ENCODE data around the gene ENAM.
"Not testable (repeated sequence)": the region's sequence is repeated elsewhere in the genome, so short reads cannot be mapped to it uniquely, and the experiment has no call there.

ENAM gene

GRCh38 chr4:70627620-70628019 is 924 bp upstream of the ENAM start:
- DNase-seq = no peak

DNA sequence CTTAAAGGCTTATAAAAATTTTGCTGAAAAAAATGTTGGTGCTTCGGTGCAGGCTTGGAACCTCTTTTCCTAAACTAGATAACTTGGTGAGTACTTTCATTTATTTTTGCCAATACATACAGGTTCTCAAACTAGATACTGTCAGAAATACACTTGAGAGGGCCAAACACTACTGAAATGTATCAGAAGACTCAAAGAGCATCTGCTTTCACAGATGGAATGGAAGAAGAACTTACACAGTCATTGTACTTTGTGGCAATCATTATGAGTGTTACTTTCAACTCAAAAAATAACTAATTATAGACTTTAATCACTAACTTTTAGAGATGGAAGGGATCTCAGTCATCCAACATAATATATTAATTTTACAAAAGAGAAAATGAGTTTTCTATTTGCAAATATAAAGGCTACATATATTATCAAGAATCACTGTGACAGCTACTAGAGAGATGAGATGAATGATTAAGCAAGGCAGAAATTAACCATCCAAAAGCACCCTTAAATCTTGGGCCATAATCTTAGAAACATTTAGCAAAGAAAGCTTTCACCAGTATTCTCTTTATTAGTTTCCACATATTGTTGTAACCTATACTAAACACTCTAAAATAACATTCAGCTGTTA is 1.0 kb downstream of the ENAM start:
- DNase-seq = no peak

DNA sequence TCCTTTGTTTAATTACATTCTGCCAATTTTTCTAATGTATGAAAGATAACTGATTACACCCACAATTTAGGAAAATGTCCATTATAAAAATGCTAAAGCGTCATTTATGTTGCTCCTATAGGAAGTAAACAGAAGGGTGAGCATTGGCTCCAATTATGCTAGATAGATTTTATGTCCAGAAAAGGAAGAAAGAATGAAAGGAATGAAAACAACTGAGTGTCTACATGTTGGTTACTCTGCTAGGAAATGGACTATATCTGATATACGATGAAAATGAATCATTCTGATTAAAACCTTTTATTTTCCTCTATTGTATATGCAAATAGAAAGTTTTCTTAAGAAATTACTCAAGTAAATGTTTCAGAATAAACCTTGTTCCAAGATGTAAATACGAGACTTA is 1.6 kb downstream of the ENAM start:
- DNase-seq = no peak

GRCh38 chr4:70632028-70632427 is 3.5 kb downstream of the ENAM start:
- DNase-seq = no peak

DNA sequence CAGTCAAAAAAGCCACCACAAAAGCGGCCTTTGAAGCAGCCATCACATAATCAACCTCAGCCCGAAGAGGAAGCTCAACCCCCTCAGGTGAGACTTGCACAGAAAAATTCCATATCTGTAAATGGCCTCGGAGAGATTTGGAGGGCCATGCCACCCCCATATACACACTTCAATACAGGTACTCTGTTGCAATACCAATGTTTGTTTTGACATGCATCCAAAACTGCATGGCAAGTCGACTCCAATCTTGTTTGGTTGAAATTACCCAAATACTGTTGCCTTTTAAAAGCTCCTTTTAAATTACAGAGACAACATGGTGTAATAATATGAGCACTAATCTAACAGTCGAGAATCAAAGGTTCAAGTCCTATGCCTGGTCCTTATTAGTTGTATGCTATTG is 5.9 kb downstream of the ENAM start:
- DNase-seq = no peak

GRCh38 chr4:70637239-70637913 is 8.8 kb downstream of the ENAM start:
- DNase-seq = no peak

- DNase-seq = no peak
These were observed 11.6 kb downstream of the ENAM start for GRCh38 chr4:70640192-70640591.

DNA sequence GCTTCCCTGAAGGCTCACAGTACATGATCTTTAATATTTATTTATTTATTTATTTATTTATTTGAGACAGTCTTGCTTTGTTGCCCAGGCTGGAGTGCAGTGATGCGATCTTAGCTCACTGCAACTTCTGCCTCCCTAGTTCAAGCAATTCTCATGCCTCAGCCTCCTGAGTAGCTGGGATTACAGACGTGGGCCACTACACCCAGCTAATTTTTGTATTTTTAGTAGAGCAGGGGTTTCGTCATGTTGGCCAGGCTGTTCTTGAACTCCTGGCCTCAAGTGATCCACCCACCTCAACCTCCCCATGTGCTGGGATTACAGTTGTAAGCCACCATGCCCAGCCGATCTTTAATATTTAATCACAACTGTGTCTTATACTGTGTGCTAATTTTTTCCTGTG is 22.2 kb downstream of the ENAM start:
- DNase-seq = not testable (repeated sequence)

GRCh38 chr4:70651864-70652506 is 23.4 kb downstream of the ENAM start:
- peak; percentile 25 to 39 for DNase-seq

GRCh38 chr4:70654605-70655011 is 26.1 kb downstream of the ENAM start:
- DNase-seq = no peak

- no peak for DNase-seq
These were observed 28.8 kb downstream of the ENAM start for GRCh38 chr4:70657326-70657725.

- no peak for DNase-seq
These were observed 29.9 kb downstream of the ENAM start for GRCh38 chr4:70658418-70658817.

DNA sequence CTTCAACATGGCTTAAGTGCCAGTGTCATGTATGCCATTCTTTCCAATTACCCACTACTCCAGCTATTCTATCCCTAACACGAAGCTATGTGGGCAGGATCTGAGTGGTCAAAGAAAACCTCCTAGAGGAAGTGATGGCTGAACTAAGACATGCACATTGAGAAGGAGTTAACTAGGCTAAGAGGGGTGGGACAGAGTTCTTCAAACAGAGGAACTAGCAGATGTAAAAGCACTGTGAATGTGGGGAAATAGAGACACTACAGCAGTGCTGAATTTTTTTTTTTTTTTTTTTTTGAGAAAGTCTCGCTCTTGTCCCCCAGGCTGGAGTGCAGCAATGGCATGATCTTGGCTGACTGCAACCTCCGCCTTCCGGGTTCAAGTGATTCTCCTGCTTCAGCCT is 31.6 kb downstream of the ENAM start:
- no peak for DNase-seq

- not testable (repeated sequence) for DNase-seq
These were observed 32.9 kb downstream of the ENAM start for GRCh38 chr4:70661309-70661922.

- DNase-seq = no peak
These were observed 37.8 kb downstream of the ENAM start, which contains the start of gene JCHAIN for GRCh38 chr4:70666369-70666768. JCHAIN (minus strand) TSS chr4:70666508; CDS start chr4:70666490, 18 bp downstream.

GRCh38 chr4:70667740-70668535 is 39.4 kb downstream of the ENAM start:
- no peak for DNase-seq

DNA sequence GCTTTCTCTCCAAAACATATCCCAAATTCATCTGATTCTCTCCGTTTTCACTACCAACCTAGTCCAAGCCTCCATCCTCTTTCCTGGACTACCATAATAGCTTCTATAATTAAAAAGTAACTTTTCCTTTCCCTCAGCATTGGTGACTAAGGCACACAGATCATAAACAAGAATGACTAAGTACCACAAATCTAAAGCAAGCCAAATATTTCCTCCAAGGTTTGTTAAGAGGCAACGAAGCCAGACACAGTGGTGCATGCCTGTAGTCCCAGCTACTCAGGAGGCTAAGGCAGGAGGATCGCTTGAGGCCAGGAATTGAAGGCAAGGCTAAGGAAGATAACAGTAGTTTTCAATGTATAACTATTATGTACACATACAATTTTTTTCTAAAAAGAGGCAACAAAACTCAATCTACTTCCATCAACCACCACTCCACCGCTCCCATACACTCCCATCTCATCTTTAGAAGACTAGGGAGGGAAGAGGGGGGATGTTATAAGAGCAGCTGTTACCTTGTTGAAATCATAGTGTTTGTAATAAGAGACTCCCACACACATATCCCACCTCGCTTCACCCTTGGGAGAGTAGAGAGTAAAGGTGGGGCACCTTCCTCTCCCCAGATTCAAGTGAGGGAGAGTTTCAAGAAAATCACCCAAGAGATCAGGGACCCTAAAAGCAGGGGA is 41.9 kb downstream of the ENAM start:
- no peak for DNase-seq

GRCh38 chr4:70671091-70671490 is 42.5 kb downstream of the ENAM start:
- no peak for DNase-seq

GRCh38 chr4:70674191-70674590 is 45.6 kb downstream of the ENAM start:
- no peak for DNase-seq

GRCh38 chr4:70674731-70675130 is 46.2 kb downstream of the ENAM start:
- DNase-seq = no peak

DNA sequence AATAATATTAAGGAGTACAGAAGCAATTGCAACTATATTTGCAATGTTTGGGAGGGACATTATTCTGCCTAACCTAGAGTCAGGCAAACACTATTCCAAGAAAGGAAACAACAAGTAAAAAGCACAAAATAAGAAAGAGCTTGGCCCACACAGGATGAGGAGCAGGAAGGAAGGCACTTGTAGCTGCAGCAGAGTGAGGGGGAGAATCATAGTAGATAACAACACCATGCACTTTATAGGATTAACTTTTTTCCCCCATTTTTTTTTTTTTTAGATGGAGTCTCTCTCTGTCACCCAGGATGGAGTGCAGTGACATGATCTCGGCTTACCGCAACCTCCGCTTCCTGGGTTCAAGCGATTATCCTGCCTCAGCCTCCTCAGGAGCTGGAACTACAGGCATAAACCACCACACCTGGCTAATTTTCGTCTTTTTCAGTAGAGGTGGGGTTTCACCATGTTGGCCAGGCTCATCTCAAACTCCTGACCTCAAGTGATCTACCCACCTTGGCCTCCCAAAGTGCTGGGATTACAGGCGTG is 48.1 kb downstream of the ENAM start:
- DNase-seq = no peak

- DNase-seq = no peak
These were observed 49.9 kb downstream of the ENAM start for GRCh38 chr4:70678383-70678999.

Data from AML-193 (cell line).